GM23338 (cell line): ENCODE measurements around the gene PTGIS. TPM values are rescaled to one million over a fixed set of nuclear protein-coding genes. Genes with fewer than 3 reads are reported as not detected.

ENCODE experiments used
- ATAC-seq: fragments of 200-7000 bp; cut with Tn5 transposase; 3 replicates; pipeline ENCODE4 v1.9.1; 2020
- DNase-seq: peaks from one replicate; pipeline ENCODE4 v3.0.0-alpha.2; 2015; ENCODE audit warnings: low spot score
- H2AFZ ChIP-seq: fragments of 200-600 bp; sonication (generic); 2 replicates; pipeline ENCODE4 v1.8.0; 2016; ENCODE audit warnings: antibody characterized with exemption, mild to moderate bottlenecking, moderate library complexity
- H3F3A ChIP-seq: fragments of 200-600 bp; sonication (generic); replicated peaks from 2 replicates; pipeline ENCODE4 v1.8.0; 2017; ENCODE audit warnings: antibody characterized with exemption, mixed run types, low read depth
- H3K27ac ChIP-seq: fragments of 200-600 bp; sonication (generic); 2 replicates; pipeline ENCODE4 v1.6.1; 2016; ENCODE audit warnings: low read depth
- H3K27me3 ChIP-seq: fragments of 200-600 bp; sonication (generic); 2 replicates; pipeline ENCODE4 v1.8.0; 2016; ENCODE audit warnings: mild to moderate bottlenecking, mixed run types, moderate library complexity; ENCODE audit not compliant: insufficient read depth
- H3K36me3 ChIP-seq: fragments of 200-600 bp; sonication (generic); 2 replicates; pipeline ENCODE4 v1.8.0; 2016; ENCODE audit warnings: mild to moderate bottlenecking; ENCODE audit not compliant: insufficient read depth
- H3K4me1 ChIP-seq: fragments of 200-600 bp; sonication (generic); 2 replicates; pipeline ENCODE4 v1.8.0; 2016; ENCODE audit warnings: mild to moderate bottlenecking, moderate library complexity; ENCODE audit not compliant: insufficient read depth
- H3K4me2 ChIP-seq: fragments of 200-600 bp; sonication (generic); 2 replicates; pipeline ENCODE4 v1.7.1; 2017; ENCODE audit warnings: mixed run types
- H3K4me3 ChIP-seq: fragments of 200-600 bp; sonication (generic); 2 replicates; pipeline ENCODE4 v1.6.1; 2016; ENCODE audit warnings: mixed run types
- H3K79me2 ChIP-seq: fragments of 200-600 bp; sonication (generic); replicated peaks from 2 replicates; pipeline ENCODE4 v1.8.0; 2017; ENCODE audit warnings: mild to moderate bottlenecking; ENCODE audit not compliant: insufficient read depth
- H3K9me2 ChIP-seq: fragments of 200-600 bp; sonication (generic); 2 replicates; pipeline ENCODE4 v1.8.0; 2017; ENCODE audit not compliant: insufficient read depth
- H4K20me1 ChIP-seq: fragments of 200-600 bp; sonication (generic); replicated peaks from 2 replicates; pipeline ENCODE4 v1.8.0; 2017; ENCODE audit warnings: mild to moderate bottlenecking; ENCODE audit not compliant: insufficient read depth
- H3K27ac Mint-ChIP-seq: 2 replicates; pipeline ENCODE4 v1.8.0; 2020; ENCODE audit warnings: inconsistent platforms, mild to moderate bottlenecking, moderate library complexity, mixed read lengths
- H3K27me3 Mint-ChIP-seq: 3 replicates; pipeline ENCODE4 v1.8.0; 2022; ENCODE audit warnings: low read depth, mild to moderate bottlenecking, moderate library complexity, mixed read lengths, inconsistent platforms; ENCODE audit not compliant: insufficient read depth, poor library complexity
- H3K36me3 Mint-ChIP-seq: 3 replicates; pipeline ENCODE4 v1.8.0; 2021; ENCODE audit warnings: low read depth, mild to moderate bottlenecking, inconsistent platforms, moderate library complexity, mixed read lengths
- H3K4me1 Mint-ChIP-seq: 3 replicates; pipeline ENCODE4 v1.8.0; 2020; ENCODE audit warnings: mild to moderate bottlenecking, inconsistent platforms, mixed read lengths
- H3K4me3 Mint-ChIP-seq: 3 replicates; pipeline ENCODE4 v1.8.0; 2021; ENCODE audit warnings: moderate library complexity, mild to moderate bottlenecking, inconsistent platforms, mixed read lengths
- H3K9me3 Mint-ChIP-seq: 3 replicates; pipeline ENCODE4 v1.8.0; 2020; ENCODE audit warnings: moderate library complexity, mild to moderate bottlenecking, inconsistent platforms, mixed read lengths
- CREB1 ChIP-seq: fragments of 250-450 bp; sonication (Bioruptor Pico); IDR thresholded peaks from 2 replicates; pipeline ENCODE4 v1.5.0; 2020; ENCODE audit warnings: low read depth, mild to moderate bottlenecking, moderate library complexity
- CTCF ChIP-seq, 2 experiments: fragments of 200-600 bp in 1 of 2; sonication (generic) in 1 of 2; conservative IDR thresholded peaks; 2 replicates each; pipeline versions ENCODE4 v1.5.1 to v1.6.1; 2016 to 2017; ENCODE audit warnings: antibody characterized with exemption in 2 of 2, low read depth in 2 of 2, mild to moderate bottlenecking in 2 of 2, moderate library complexity in 1 of 2
- ETS1 ChIP-seq: IDR thresholded peaks from 2 replicates; pipeline ENCODE4 v1.6.1; 2016; ENCODE audit warnings: antibody characterized with exemption
- POLR2AphosphoS5 ChIP-seq: IDR thresholded peaks from 2 replicates; pipeline ENCODE4 v1.6.1; 2016; ENCODE audit warnings: antibody characterized with exemption, low read depth
- ZNF331 ChIP-seq: fragments of 250-450 bp; sonication (Bioruptor Pico); IDR thresholded peaks from 2 replicates; pipeline ENCODE4 v1.5.0; 2020; ENCODE audit warnings: low read depth, mild to moderate bottlenecking, moderate library complexity
- ZNF462 ChIP-seq: fragments of 250-450 bp; sonication (Bioruptor Pico); IDR thresholded peaks from 2 replicates; pipeline ENCODE4 v1.5.0; 2020; ENCODE audit warnings: mild to moderate bottlenecking, moderate library complexity
- polyA plus RNA-seq: library from polyadenylated mRNA; unstranded; fragments of >200 nt; fragmentation: Nextera tagmentation; extraction: Ambion mirVana; gene quantifications from 2 replicates; pipeline ENCODE4 v1.2.1, GENCODE V29; 2016
- total RNA-seq: library from RNA; depleted of rRNA; stranded (reverse); fragments of >200 nt; shearing (Covaris generic); gene quantifications from 2 replicates; pipeline ENCODE4 v1.2.3, GENCODE V29; 2014; rRNA removed

The PTGIS gene
- total and polyA plus RNA-seq, 2 experiments from 2014 or later: 6.6 to 28.7 TPM

- H3K27ac ChIP-seq: no peak overlapping the region
- H3K4me2 ChIP-seq: no peak overlapping the region
- H3K4me3 ChIP-seq: no peak overlapping the region
- no peaks in the 10 kb centered on the region for H3K9me3 Mint-ChIP-seq
- no peaks in the 10 kb centered on the region for H3K79me2 ChIP-seq
- H3F3A ChIP-seq: no peaks in the 10 kb centered on the region
- H3K4me1 Mint-ChIP-seq: peaks cover 4% of the 10 kb centered on the region
- H3K9me2 ChIP-seq: no peaks in the 10 kb centered on the region
- H3K27me3 Mint-ChIP-seq: peaks cover 6% of the 10 kb centered on the region
- H3K27me3 ChIP-seq: no peaks in the 10 kb centered on the region
- no peaks in the 10 kb centered on the region for H3K36me3 ChIP-seq
- no peaks in the 10 kb centered on the region; the same call in 1 of the 2 replicates for H4K20me1 ChIP-seq
- no peak overlapping the region for H3K4me3 Mint-ChIP-seq
- H3K27ac Mint-ChIP-seq: no peak overlapping the region
- no peak for ATAC-seq
- no peak overlapping the region for H2AFZ ChIP-seq
- TF ChIP-seq CTCF (conservative IDR thresholded peaks at IDR 0.05; ENCODE audit: low read depth in 2 of 2) (no peak), CREB1 (CRISPR knock-in tag) (no peak), POLR2AphosphoS5 (no peak), ZNF331 (CRISPR knock-in tag) (no peak), ETS1 (no peak), ZNF462 (no peak)
- no peaks in the 10 kb centered on the region for H3K36me3 Mint-ChIP-seq
- DNase-seq: no peak
- H3K4me1 ChIP-seq: no peaks in the 10 kb centered on the region
Measured at GRCh38 chr20:49455691-49456090, 112.2 kb downstream of the PTGIS start.

Other genes starting within 250 kb of the PTGIS start
- 0.28 and 0.50 TPM in 2 replicates for gene KCNB1, start 85.5 kb downstream of the PTGIS start, total RNA-seq
- 0.29 and 0.42 TPM in 2 replicates for gene KCNB1, start 85.5 kb downstream of the PTGIS start, polyA plus RNA-seq
- 50.3 and 53.2 TPM in 2 replicates for gene B4GALT5, start 145.7 kb upstream of the PTGIS start, total RNA-seq
- 19.1 and 20.1 TPM in 2 replicates for gene B4GALT5, start 145.7 kb upstream of the PTGIS start, polyA plus RNA-seq
- 6.4 and 7.0 TPM in 2 replicates for gene SLC9A8, start 244.7 kb upstream of the PTGIS start, total RNA-seq
- gene SLC9A8, start 244.7 kb upstream of the PTGIS start, polyA plus RNA-seq: 2.6 and 4.4 TPM in 2 replicates